WI38 (cell line): Measurements from ENCODE around the gene GIMAP1.

ENCODE experiments used
- H3K4me3 ChIP-seq: 2 replicates; pipeline ENCODE4 v1.5.1; 2011; ENCODE audit warnings: low read depth, mild to moderate bottlenecking, control low read depth, low read length
- CTCF ChIP-seq: IDR thresholded peaks from 2 replicates; pipeline ENCODE4 v1.5.1; 2012; ENCODE audit warnings: low read depth, mild to moderate bottlenecking, control low read depth, low read length

Gene GIMAP1

GRCh38 chr7:150736864-150737263 is 20.5 kb downstream of the GIMAP1 start:
- H3K4me3 ChIP-seq: no peak overlapping the region

GRCh38 chr7:150737265-150738055 is 21.0 kb downstream of the GIMAP1 start, which contains the start of gene GIMAP5:
Gene GIMAP5, plus strand, starts transcription at chr7:150737418. Its CDS starts 3,467 bp downstream, at chr7:150740885.
- no peak for TF ChIP-seq CTCF
- no peak within 1 kb of the TSS for H3K4me3 ChIP-seq

More at GRCh38 chr7:150736864-150737263, 20.5 kb downstream of the GIMAP1 start:
- TF ChIP-seq CTCF: no peak

GRCh38 chr7:150738092-150738491 is 21.7 kb downstream of the GIMAP1 start:
- no peak overlapping the region for H3K4me3 ChIP-seq
- TF ChIP-seq CTCF: no peak

GRCh38 chr7:150738591-150739001 is 22.2 kb downstream of the GIMAP1 start:
- H3K4me3 ChIP-seq: no peak overlapping the region
- no peak for TF ChIP-seq CTCF

GRCh38 chr7:150739033-150739432 is 22.6 kb downstream of the GIMAP1 start:
- no peak overlapping the region for H3K4me3 ChIP-seq
- no peak for TF ChIP-seq CTCF

GRCh38 chr7:150740053-150740452 is 23.6 kb downstream of the GIMAP1 start:
- no peak for TF ChIP-seq CTCF
- H3K4me3 ChIP-seq: no peak overlapping the region

GRCh38 chr7:150742286-150742968 is 26.0 kb downstream of the GIMAP1 start:
- no peak for TF ChIP-seq CTCF

More at GRCh38 chr7:150742286-150742968, 26.0 kb downstream of the GIMAP1 start:
- H3K4me3 ChIP-seq: no peak overlapping the region
